ENCODE results near the gene RIMKLA.

Gene RIMKLA, protein sequence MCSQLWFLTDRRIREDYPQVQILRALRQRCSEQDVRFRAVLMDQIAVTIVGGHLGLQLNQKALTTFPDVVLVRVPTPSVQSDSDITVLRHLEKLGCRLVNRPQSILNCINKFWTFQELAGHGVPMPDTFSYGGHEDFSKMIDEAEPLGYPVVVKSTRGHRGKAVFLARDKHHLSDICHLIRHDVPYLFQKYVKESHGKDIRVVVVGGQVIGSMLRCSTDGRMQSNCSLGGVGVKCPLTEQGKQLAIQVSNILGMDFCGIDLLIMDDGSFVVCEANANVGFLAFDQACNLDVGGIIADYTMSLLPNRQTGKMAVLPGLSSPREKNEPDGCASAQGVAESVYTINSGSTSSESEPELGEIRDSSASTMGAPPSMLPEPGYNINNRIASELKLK

DNA sequence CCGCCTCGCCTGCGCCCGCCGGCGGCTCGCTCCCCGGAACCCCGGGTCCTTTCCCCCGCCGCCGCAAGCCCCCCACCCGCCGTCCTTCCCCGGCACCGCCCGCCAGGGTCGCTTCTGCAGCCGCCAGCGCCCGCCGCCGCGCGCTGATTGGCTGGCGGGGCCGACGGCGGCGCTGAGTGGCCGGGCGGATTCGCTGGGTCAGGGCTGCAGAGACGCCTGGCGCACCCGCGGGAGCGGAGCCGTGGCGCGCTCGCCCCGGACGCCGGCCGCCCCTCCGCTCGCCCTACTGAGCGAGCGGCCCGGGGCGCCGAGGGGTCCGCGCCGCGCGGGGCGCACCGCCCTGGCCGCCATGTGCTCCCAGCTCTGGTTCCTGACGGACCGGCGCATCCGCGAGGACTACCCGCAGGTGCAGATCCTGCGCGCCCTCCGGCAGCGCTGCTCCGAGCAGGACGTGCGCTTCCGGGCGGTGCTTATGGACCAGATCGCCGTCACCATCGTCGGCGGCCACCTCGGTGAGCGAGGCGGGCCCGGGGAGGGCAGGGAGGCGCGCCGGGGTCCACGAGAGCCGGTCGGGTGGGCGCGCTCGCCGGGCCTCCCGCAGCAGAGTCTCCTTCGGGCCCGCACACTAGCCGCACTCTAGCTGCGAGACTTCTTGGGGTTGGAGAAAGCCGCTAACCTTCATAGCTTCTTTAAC, at the start of gene RIMKLA:
RIMKLA (plus strand) TSS at position 207 of the 694 bp plus-strand sequence; CDS start at position 350, 143 bp downstream.
- Histone ChIP-seq H3K79me2 (ENCODE audit: control insufficient read depth, low read length) (no peaks in the 10 kb centered on the region), H3K4me2 (ENCODE audit: low read length) (peak within 1 kb of the TSS; percentile 79), H4K20me1 (ENCODE audit: control insufficient read depth, insufficient read depth, low read depth, low read length) (no peaks in the 10 kb centered on the region), H3K4me1 (ENCODE audit: control insufficient read depth, low read length) (peaks cover 11% of the 10 kb centered on the region), H3K36me3 (ENCODE audit: control insufficient read depth, low read length) (no peaks in the 10 kb centered on the region), H3K9me2 (replicated peaks; ENCODE audit: control insufficient read depth, low read length) (no peaks in the 10 kb centered on the region), H3F3A (ENCODE audit: control insufficient read depth, insufficient read depth) (no peaks in the 10 kb centered on the region), H3K27me3 (ENCODE audit: control insufficient read depth, low read length) (peaks cover 35% of the 10 kb centered on the region), H3K27ac (ENCODE audit: low read depth, low read length) (no peak within 1 kb of the TSS), H3K9me3 (ENCODE audit: control insufficient read depth, insufficient read depth, low read length) (no peaks in the 10 kb centered on the region), H3K4me3 (ENCODE audit: low read length) (peak within 1 kb of the TSS; percentile 75)
- TF ChIP-seq EZH2phosphoT487 (IDR thresholded peaks at IDR 0.05; ENCODE audit: borderline replicate concordance, low read length), result peak; percentile 92; the same call in 1 of the 2 replicates
- TF ChIP-seq, protein P1, sequence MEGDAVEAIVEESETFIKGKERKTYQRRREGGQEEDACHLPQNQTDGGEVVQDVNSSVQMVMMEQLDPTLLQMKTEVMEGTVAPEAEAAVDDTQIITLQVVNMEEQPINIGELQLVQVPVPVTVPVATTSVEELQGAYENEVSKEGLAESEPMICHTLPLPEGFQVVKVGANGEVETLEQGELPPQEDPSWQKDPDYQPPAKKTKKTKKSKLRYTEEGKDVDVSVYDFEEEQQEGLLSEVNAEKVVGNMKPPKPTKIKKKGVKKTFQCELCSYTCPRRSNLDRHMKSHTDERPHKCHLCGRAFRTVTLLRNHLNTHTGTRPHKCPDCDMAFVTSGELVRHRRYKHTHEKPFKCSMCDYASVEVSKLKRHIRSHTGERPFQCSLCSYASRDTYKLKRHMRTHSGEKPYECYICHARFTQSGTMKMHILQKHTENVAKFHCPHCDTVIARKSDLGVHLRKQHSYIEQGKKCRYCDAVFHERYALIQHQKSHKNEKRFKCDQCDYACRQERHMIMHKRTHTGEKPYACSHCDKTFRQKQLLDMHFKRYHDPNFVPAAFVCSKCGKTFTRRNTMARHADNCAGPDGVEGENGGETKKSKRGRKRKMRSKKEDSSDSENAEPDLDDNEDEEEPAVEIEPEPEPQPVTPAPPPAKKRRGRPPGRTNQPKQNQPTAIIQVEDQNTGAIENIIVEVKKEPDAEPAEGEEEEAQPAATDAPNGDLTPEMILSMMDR (IDR thresholded peaks at IDR 0.05; ENCODE audit: low read depth, low read length, poor library complexity, severe bottlenecking), result no peak

DNA sequence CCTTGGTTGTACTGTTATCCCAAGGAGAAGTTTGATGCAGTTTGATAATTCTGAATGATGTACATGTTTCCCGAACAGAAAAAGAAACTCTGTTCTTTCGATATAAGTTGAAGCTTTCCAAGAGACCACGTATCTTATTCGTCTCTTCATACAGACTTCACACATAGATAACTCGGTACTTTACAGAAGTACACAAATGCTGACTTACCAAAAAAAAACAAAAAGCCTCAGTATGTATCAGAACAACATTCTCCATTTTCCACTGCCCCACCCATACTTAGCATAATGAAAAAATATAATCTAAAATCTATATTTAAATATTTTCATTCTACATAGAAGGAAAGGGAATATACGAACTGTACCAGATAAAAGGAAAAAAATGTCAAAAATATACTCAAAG, 47.7 kb upstream of the RIMKLA start:
- peaks cover 23% of the 10 kb centered on the region; the same call in 1 of the 2 replicates for H4K20me1 ChIP-seq (ENCODE audit: control insufficient read depth, insufficient read depth, low read depth, low read length)
- peaks cover 25% of the 10 kb centered on the region for H3K4me1 ChIP-seq (ENCODE audit: control insufficient read depth, low read length)
- H3K36me3 ChIP-seq (ENCODE audit: control insufficient read depth, low read length), result peaks cover 3% of the 10 kb centered on the region; the same call in 1 of the 2 replicates
- H3K27me3 ChIP-seq (ENCODE audit: control insufficient read depth, low read length), result no peaks in the 10 kb centered on the region
- peak overlapping the region; percentile 82 for H3K4me2 ChIP-seq (ENCODE audit: low read length)
- no peaks in the 10 kb centered on the region; the same call in 1 of the 2 replicates for H3F3A ChIP-seq (ENCODE audit: control insufficient read depth, insufficient read depth)
- H3K79me2 ChIP-seq (ENCODE audit: control insufficient read depth, low read length), result peaks cover 83% of the 10 kb centered on the region
- peak overlapping the region; percentile 83 for H3K4me3 ChIP-seq (ENCODE audit: low read length)
- no peaks in the 10 kb centered on the region for H3K9me3 ChIP-seq (ENCODE audit: control insufficient read depth, insufficient read depth, low read length)
- H3K9me2 ChIP-seq (replicated peaks; ENCODE audit: control insufficient read depth, low read length), result no peaks in the 10 kb centered on the region
- no peak for TF ChIP-seq EZH2phosphoT487 (IDR thresholded peaks at IDR 0.05; ENCODE audit: borderline replicate concordance, low read length)
- TF ChIP-seq, protein P1 (IDR thresholded peaks at IDR 0.05; ENCODE audit: low read depth, low read length, poor library complexity, severe bottlenecking), result no peak
- no peak overlapping the region for H3K27ac ChIP-seq (ENCODE audit: low read depth, low read length)

DNA sequence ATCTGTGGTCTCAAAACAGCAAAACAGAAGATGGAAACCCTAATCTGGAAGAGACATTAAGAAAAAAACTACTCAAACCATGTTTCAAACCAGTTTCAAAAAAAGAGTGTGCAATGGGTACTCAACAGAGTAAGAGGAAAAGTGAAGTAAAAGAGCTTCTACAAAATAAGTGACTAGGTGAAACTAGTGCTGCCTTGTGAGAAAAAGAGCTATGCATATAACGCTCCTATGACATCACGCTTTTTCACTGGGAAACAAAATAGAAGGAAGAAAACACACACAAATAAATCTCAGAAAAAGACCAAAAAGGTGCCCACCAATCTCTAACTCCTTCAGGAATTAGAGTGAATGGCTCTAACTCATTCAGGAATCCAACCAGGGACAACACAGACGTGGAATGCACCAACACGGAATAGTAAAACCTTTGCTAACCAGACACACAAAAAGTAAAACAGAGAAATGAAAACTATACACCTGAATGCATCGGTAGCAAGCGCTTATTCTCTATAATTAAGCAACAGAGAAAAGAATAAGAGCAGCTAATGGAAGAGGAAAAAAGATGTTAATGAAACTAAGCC, 46.8 kb upstream of the RIMKLA start:
- Histone ChIP-seq H3K36me3 (ENCODE audit: control insufficient read depth, low read length) (peaks cover 3% of the 10 kb centered on the region; the same call in 1 of the 2 replicates), H3K27ac (ENCODE audit: low read depth, low read length) (no peak overlapping the region), H3K79me2 (ENCODE audit: control insufficient read depth, low read length) (peaks cover 74% of the 10 kb centered on the region), H4K20me1 (ENCODE audit: control insufficient read depth, insufficient read depth, low read depth, low read length) (peaks cover 20% of the 10 kb centered on the region; the same call in 1 of the 2 replicates), H3F3A (ENCODE audit: control insufficient read depth, insufficient read depth) (no peaks in the 10 kb centered on the region; the same call in 1 of the 2 replicates), H3K9me2 (replicated peaks; ENCODE audit: control insufficient read depth, low read length) (no peaks in the 10 kb centered on the region), H3K4me1 (ENCODE audit: control insufficient read depth, low read length) (peaks cover 25% of the 10 kb centered on the region), H3K27me3 (ENCODE audit: control insufficient read depth, low read length) (no peaks in the 10 kb centered on the region), H3K4me3 (ENCODE audit: low read length) (peak overlapping the region; percentile 83), H3K4me2 (ENCODE audit: low read length) (peak overlapping the region; percentile 82), H3K9me3 (ENCODE audit: control insufficient read depth, insufficient read depth, low read length) (no peaks in the 10 kb centered on the region)
- TF ChIP-seq, protein P1 (IDR thresholded peaks at IDR 0.05; ENCODE audit: low read depth, low read length, poor library complexity, severe bottlenecking), result no peak
- no peak for TF ChIP-seq EZH2phosphoT487 (IDR thresholded peaks at IDR 0.05; ENCODE audit: borderline replicate concordance, low read length)
